Eye (tissue), 1 donor: ENCODE data around the gene FRMD8.

ENCODE experiments used
- DNase-seq: peaks from one replicate; pipeline ENCODE4 v3.0.0-alpha.2; 2015

The FRMD8 gene, protein sequence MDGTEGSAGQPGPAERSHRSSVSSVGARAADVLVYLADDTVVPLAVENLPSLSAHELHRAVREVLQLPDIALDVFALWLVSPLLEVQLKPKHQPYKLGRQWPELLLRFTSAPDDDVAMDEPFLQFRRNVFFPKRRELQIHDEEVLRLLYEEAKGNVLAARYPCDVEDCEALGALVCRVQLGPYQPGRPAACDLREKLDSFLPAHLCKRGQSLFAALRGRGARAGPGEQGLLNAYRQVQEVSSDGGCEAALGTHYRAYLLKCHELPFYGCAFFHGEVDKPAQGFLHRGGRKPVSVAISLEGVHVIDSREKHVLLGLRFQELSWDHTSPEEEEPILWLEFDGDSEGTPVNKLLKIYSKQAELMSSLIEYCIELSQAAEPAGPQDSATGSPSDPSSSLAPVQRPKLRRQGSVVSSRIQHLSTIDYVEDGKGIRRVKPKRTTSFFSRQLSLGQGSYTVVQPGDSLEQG

DNA sequence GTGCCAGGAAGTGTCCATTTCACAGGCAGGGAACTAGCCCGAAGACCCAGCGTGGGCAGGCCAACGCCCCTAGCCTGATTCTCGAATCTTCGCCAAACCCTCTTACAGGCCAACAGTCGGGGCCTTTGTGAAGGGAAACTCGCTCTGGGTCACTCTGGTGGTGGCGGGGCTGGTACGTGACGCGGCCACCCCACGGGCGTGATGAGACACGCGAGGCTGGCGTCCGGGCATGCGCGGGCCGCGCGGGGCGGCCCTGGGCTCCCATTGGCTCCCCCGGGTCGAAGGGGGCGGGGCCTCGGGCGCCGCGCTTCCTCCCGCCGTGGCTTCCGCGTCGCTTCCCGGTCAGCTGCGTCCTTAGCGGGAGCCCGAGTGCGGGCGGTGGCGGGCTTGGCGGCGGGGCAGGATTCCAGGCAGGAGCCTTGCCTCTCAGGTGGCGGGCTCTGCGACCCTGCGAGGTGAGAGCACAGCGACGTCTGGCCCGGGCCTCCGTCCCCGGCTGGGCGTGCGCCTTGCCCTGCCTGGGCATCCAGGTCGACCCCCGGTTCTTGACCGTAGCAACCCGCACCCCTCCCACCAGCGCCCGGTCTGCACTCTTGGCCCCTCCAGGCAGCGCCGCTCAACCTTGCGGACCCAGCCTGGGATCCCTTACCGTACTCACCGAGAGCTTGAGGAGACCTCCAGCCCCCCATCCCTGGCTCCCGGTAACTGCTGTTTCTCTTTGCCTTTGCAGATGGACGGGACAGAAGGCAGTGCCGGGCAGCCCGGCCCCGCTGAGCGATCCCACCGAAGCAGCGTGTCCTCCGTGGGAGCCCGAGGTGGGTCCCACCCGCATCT, at the start of gene FRMD8:
Gene FRMD8 (plus strand): TSS at position 331 of the 834 bp plus-strand sequence. CDS start 400 bp downstream, at position 731.
- DNase-seq, result peak; percentile 93

DNA sequence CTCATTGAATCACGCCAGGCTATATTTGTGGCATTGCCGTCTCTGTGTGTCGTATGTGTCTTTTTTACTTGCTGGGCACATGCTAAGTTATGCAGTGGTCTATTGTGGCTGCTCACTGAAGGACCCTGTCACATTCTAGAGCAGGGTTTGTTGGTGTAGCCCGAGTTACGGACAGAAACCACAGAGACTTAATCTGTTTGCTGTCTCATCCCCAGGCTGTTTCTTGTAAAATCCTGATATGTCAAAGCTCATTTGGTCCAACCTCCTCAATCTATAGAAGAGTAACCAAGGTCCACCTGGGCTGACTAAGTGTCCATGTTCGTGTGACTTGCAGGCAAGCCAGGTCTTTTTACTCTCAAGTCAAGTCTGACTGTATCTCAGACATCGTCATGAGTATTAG, 47.8 kb upstream of the FRMD8 start:
- DNase-seq, result no peak

DNA sequence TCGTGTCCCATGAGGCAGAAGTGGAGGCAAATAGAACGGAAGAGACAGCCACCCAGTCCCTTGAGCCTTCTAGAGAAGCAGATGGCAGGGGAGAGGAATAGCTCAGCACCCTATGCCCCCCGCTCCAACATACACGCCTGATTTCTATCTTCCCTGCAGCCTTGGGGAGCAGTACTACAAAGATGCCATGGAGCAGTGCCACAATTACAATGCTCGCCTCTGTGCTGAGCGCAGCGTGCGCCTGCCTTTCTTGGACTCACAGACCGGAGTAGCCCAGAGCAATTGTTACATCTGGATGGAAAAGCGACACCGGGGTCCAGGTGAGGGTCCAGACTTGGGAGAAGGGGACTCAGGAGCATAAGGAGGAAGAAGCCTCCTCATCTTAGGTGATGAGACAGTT, 46.2 kb upstream of the FRMD8 start:
- DNase-seq, result no peak

DNA sequence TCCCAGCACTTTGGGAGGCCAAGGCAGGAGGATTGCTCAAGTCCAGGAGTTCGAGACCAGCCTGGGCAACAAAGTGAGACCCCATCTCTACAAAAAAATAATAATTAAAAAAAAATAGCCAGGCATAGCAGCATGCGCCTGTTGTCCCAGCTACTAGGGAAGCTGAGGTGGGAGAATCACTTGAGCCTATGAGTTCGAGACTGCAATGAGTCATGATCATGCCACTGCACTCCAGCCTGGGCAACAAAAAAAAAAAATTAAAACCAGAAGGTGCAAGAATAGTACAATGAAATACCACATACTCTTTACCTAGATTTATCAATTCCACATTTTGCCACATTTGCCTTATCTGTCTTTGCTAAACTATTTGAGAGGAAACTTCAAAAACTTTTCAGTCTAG, 44.6 kb upstream of the FRMD8 start:
- no peak for DNase-seq

DNA sequence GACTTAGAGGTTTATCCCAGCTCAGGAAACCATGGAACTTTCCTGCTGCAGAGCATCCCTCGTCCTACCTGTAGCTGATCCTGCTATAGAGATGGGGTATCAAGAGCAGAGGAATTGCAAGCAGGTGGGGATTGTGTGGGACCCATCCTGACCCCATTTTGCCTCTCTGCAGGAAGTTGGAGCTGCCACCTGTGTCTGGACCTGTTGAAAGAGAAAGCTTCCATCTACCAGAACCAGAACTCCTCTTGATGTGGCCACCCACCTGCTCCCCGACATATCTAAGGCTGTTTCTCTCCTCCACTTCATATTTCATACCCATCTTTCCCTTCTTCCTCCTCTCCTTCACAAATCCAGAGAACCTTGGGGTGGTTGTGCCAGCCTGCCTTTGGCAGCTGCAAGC, 34.9 kb upstream of the FRMD8 start:
- DNase-seq, result no peak

DNA sequence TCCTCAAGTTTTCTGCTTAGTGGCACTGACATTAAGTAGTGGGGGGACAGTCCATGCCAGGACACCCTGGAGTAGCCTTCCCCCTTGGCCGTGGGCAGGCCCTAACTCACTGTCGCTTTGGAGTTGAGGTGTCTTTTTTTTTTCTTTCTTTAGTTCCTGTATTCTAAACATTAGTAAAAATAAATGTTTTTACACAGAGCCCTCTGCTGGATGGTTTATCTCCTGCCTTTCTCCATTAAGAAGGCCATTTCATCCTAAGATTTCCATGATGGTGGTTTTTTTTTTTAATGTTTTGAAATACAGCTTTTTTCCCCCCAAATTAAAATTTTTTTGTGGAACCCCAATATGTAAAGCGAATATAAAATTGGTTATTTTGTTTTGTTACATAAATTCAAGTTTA, 33.7 kb upstream of the FRMD8 start:
- peak; percentile 24 for DNase-seq

DNA sequence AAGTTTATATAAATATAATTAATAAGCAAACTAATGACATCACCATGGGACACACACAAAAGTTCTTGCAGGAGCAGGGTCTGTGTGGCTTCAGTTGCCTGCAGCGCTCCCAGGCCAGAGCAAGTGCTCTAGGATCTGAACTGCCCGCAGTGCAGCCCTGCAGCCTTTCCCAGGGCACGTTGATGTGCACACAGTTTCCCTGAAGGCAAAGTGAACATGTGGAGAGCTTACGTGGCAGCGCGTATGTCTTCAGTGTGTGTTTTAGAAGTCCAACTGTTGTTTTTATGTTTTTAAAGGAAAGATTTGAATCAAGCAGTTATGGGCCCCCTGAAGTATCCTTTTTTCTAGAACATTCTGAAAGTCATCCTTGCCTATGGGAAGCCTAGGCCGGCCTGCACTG, 33.1 kb upstream of the FRMD8 start:
- DNase-seq, result no peak

DNA sequence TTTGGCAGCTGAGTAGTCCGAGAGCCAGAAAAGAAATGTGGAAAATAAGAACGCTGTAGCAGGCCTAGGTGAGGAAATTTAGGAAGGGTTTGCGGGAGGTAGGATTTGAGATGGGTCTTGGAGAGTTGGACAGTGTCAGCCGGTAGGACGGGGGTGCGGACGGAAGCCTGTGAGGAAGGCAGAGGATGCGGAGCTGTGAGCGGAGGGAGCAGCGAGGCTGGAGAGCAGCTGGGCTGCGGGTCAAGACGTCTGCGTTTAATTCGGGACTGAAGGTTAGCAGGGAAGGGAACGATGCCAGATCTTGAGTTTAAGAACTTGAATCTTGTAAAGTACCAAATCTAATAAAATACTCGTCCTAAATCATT, 32.6 kb upstream of the FRMD8 start:
- DNase-seq, result no peak

DNA sequence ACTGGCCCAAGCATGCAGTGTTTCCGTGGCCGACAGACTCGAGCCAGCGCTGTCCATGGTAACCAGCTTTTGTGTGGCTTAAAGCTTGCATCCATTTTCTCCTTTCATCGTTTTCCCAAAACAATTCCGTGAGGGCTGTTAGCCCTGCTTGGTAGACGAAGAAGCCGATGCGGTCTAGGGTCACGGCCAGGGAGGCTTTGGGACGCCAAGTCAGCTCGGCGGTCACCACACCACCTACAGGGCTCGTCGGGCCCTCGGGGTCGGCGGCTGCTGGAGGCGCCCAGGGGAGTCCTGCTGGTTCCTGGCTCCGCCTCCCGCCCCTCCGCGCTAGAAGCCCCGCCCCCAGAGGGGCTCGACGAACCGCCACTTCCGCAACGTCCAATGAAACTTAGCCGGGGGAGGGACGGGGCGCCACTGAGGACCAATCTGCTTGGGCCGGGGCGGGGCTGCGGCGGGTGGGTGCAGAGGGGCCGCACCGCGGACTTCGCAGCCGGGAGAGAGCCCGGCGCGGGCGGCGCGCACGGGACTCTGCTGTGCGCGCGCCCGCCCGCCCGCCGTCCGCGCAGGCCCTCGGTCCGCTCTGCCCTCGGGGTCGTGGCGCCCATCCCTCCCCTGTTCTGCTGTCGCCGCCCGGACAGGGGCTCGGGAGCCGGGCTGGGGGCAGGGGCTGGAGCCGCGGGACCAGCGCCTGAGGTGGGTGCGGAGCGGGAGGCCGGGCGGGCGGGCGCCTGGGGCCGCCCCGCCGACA, 32.0 kb upstream of the FRMD8 start, which contains the start of gene TIGD3:
Gene TIGD3 (plus strand): TSS at position 487 of the 748 bp plus-strand sequence. CDS start 1,058 bp downstream, outside the sequence.
- DNase-seq, result peak; percentile 99

DNA sequence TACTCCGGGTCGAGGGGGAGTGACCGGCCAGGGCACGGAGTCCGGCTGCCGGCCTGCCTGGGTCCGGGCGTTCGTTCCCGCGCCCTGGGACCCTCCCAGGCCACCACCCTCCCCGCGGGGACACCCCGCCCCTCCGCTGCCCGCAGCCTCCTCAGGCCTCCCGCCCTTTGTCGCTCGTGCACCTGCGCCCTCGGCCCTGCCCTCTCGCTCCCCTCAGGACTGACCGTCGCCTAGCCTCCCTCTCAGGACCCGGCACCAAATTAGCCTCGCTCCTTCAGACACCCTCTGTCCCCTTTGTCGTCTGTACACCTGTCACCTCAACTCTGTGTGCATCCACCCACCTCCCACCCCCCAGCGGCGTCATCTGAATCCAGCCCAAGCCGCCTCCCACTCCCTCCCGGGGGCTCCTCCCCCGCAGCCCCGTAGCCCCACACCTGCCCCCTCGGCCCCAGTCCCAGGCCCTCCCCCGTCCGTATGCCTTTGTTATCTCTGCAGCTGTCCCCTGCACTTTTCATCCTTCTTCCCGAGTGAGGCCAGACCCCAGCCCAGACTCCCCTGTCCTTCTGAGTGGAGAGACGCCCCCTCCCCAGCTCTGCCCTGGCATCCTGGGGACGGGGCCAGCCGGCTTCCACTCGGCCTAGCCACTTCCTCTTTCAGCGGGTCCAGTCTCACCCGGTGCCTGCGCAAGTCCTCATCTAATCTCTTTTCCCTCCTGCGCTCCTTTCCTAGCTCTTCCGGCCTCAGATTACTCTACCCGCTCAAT, 31.2 kb upstream of the FRMD8 start:
- DNase-seq, result peak; percentile 84

DNA sequence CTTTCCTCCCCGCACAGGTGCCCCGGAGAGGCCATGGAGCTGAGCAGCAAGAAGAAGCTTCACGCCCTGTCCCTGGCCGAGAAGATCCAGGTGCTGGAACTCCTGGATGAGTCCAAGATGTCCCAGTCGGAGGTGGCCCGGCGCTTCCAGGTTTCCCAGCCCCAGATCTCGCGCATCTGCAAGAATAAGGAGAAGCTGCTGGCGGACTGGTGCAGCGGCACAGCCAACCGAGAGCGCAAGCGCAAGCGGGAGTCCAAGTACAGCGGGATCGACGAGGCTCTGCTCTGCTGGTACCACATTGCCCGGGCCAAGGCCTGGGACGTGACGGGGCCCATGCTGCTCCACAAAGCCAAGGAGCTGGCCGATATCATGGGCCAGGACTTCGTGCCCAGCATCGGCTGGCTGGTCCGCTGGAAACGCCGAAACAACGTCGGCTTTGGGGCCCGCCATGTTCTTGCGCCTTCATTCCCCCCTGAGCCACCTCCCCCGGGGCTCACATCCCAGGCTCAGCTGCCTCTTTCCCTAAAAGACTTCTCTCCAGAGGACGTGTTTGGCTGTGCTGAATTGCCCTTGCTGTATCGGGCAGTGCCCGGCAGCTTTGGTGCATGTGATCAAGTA, 30.6 kb upstream of the FRMD8 start:
- peak; percentile 77 for DNase-seq

DNA sequence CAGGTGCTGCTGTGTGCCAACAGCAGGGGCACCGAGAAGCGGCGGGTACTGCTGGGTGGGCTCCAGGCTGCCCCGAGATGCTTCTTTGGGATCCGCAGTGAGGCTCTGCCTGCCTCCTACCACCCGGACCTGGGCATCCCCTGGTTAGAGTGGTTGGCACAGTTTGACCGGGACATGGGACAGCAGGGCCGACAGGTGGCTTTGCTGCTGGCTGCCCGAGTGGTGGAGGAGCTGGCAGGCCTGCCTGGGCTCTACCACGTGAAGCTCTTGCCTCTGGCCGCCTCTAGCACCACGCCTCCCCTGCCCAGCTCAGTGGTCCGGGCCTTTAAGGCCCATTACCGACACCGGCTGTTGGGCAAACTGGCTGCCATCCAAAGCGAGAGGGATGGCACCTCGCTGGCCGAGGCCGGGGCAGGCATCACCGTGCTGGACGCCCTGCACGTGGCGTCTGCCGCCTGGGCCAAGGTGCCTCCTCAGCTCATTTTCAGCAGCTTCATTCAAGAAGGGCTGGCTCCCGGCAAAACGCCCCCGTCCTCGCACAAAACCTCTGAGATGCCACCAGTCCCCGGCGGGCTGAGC, 30.0 kb upstream of the FRMD8 start:
- no peak for DNase-seq

DNA sequence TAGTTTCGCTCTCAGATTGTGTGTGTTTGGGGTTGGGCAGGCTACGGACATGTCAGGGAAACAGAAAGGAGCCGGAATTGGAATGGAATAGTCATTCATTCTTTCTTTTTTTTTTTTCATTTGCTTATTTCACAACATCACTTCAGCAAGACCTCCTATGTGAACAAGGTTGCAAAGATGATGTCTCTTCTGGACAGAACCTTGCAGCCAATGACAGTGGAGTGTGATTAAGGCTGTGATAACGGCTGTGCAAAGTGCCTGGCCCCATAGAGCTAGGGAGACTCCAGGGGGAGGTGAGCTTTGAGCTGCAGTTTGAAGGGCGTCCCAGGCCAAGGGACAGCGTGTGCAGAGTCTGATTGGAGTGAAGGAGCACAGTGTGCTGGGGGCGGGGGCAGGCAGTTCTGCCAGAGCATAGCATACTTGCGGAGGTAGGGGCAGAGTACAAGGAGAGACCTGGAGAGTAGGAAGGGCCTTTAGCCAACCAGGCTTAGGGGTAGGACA, 28.5 kb upstream of the FRMD8 start:
- DNase-seq, result no peak

DNA sequence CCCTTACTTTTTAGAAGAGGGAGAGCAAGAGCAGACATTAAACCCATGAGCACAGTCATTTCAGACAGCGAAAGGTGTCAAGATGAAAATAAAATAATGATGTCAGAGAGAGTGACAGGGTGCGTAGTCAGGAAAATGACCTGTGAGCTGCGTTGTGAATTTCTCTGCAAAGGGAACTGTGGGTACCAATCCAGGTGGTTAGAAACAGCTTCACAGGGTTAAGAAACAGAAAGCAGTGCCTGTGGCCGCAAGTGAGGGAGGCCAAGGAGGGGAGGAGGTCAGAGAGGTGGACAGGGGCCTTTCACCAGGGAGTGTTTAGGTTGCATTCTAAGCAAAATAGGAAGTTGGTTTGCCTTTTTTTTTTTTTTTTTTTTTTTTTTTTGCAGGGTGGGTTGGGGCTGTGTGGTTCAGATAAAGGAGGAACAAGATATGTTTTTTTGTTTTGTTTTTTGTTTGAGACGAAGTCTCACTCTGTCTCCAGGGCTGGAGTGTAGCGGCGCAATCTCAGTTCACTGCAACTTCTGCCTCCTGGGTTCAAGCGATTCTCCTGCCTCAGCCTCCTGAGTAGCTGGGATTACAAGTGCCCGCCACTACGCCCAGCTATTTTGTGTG, 24.0 kb upstream of the FRMD8 start:
- DNase-seq, result no peak

DNA sequence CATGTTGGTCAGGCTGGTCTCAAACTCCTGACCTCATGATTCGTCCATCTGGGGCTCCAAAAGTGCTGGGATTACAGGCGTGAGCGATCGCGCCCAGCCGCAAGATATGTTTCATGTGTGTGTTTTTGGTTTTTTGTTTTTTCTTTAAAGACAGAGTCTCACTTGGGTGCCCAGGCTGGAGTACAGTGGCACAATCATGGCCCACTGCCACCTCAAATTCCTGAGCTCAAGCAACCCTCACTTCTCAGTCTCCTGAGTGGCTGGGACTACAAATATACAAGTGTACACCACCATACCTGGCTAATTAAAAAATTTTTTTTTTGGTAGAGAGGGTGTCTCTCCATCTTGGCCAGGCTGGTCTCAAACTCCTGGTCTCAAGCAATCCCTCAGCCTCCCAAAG, 23.5 kb upstream of the FRMD8 start:
- DNase-seq, result no peak

DNA sequence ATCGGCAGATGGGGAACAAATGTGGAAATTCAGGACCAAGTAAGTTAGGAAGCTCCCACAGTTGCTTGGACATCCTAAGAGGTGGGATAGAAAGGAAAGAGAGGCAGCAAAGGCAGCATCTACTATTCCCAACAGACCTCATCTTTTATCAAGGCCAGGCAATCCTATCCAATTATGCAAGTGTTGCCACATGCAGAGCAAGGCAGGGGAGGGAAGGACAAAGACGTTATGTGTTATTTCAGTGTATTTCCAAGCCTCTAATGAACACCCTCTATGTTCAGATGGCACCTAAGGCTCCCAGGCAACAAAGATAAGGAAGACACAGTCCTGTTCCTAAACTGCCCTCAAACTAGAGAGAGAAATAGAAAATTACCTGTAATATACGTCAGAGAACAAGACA, 22.7 kb upstream of the FRMD8 start:
- DNase-seq, result no peak

DNA sequence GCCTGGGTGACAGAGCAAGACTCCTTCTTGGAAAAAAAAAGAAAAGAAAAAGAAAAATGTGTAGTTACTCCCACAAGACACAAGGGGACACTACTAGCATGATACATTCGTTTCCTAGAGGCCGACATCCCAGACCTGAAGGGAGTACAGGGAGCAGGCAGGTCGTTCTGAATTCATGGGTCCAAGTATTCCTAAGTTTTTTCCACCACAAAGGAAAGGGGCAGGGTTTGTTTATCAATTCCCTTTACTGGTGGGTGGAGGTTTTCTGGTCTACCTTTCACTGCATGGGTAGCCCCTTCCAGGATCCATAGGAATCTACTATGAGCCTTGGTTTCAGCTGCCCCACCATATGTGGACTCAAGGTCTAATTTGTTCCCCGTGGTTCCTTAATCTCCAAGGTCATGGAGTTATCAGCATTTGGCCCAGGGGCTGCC, 20.1 kb upstream of the FRMD8 start:
- peak; percentile 86 for DNase-seq

DNA sequence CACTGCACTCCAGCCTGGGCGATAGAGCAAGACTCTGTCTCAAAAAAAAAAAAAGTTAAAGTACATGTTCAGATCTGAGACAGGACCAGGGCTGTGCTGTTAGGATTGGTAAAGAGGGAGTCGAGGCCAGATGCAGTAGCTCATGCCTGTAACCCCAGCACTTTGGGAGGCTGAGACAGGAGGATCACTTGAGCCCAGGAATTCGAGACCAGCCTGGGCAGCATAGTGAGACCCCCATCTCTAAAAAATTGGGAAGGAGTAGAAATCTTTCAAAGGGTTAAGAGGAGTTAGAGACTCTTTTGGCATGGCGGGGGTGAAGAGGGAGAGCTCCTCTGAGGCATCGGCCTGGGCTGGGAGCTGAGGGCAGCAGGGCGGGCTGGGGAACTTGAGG, 15.8 kb upstream of the FRMD8 start:
- no peak for DNase-seq

DNA sequence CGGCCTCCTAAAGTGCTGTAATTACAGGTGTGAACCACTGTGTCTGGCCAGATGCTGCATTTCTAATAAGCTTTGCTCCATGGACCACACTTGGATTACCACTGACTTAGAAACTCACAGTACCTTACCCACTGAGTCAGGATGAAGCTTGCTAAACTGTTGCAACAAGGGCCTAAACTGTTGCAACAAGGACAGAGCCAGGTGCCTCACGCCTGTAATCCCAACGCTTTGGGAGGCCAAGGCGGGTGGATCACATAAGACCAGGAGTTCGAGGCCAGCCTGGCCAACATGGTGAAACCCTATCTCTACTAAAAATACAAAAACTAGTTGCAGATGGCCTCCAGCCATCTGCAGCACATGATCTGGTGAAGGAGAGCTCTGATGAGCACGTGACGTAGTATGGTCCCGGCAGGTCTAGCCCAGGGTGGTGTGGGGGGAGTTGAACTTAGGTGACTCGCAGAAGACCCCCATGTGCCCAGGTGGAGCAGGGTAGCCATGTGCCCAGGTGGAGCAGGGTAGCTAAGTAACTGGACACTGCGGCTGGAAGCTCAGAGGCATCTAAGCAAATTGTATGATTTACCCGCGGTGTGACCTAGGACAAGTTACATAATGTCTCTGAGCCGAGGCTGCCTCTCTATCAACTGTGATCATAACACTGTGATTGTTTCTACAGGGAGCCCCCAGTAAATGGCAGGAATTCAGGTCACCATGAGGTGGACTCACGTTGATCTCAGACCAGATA, 12.4 kb upstream of the FRMD8 start:
- no peak for DNase-seq

DNA sequence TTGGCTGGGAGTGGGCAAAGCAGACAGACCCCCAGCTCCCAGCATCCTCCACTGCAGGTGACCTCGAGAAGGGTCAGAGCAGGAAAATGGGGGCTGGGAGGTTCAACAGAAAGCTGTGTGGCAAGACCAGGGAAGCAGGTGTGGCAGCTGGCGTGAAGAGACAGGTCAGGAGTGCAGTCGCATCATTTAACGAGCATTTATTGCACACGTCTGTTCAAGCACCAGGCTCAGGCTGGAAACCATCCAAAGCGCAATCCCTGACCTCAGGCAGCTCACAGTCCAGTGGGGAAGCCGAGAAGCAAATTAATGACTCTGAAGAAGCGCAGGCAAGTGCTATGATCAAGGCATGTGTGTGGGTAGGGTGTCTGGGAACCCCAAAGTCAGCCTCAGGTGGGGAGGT, 11.4 kb upstream of the FRMD8 start:
- DNase-seq, result no peak
